ENCODE measurements around the gene PLOD1. TPM values are rescaled to one million over a fixed set of nuclear protein-coding genes. Genes with fewer than 3 reads are reported as not detected.

PLOD1 gene
- total and polyA plus RNA-seq, 10 of the 15 experiments (the other 5 are each of a cell fraction or from before 2014, with no cell fraction given), result 10.6 to 42.6 (median 29.3) TPM

- TF ChIP-seq NKRF (conservative IDR thresholded peaks at IDR 0.05), result no peak
- no peak for TF ChIP-seq ZBTB40 (IDR thresholded peaks at IDR 0.05; ENCODE audit: borderline replicate concordance)
- TF ChIP-seq ELK1 (IDR thresholded peaks at IDR 0.05; ENCODE audit: low read depth, low read length), result no peak
- no peak for TF ChIP-seq YY1 (IDR thresholded peaks at IDR 0.05; ENCODE audit: low read depth, low read length)
Measured at GRCh38 chr1:12012560-12013316, 78.2 kb downstream of the PLOD1 start (continued).

All from GM12878 (cell line).